Psoas muscle (tissue), 8 donors: ENCODE results near the gene ADRB1. TPM values are rescaled to one million over a fixed set of nuclear protein-coding genes. Genes with fewer than 3 reads are reported as not detected.

Experiments
- ATAC-seq, 4 donors: fragments of 200-7000 bp; cut with Tn5 transposase; one replicate each; pipeline ENCODE4 v1.9.1; 2020; ENCODE audit warnings: moderate library complexity in 3 of 4, mild to moderate bottlenecking in 2 of 4
- DNase-seq, 2 donors: peaks; one replicate each; pipeline ENCODE4 v3.0.0-alpha.2; 2020
- H3K27ac ChIP-seq: fragments of 200-600 bp; one replicate; pipeline ENCODE4 v1.8.0; 2022
- H3K27me3 ChIP-seq, 3 donors: fragments of 200-600 bp in 1 of 3; one replicate each; pipeline versions ENCODE4 v1.6.1 to v1.8.0; 2013 to 2022; ENCODE audit warnings: low read length in 2 of 3, mild to moderate bottlenecking in 2 of 3, moderate library complexity in 1 of 3; ENCODE audit not compliant: insufficient read depth in 3 of 3
- H3K36me3 ChIP-seq, 2 donors: fragments of 200-600 bp in 1 of 2; one replicate each; pipeline versions ENCODE4 v1.6.1 to v1.8.0; 2013 to 2022; ENCODE audit warnings: low read depth in 1 of 2, mild to moderate bottlenecking in 1 of 2, moderate library complexity in 1 of 2; ENCODE audit not compliant: insufficient read depth in 1 of 2
- H3K4me1 ChIP-seq: fragments of 200-600 bp; one replicate; pipeline ENCODE4 v1.8.0; 2022
- H3K4me3 ChIP-seq: fragments of 200-600 bp; one replicate; pipeline ENCODE4 v1.8.0; 2022; ENCODE audit warnings: mild to moderate bottlenecking
- H3K9me3 ChIP-seq: fragments of 200-600 bp; one replicate; pipeline ENCODE4 v1.8.0; 2022
- whole genome bisulfite sequencing, 3 donors: extraction: QIAGEN DNeasy Blood & Tissue Kit; methylation state at CpG; one replicate each; pipeline versions ENCODE4 v1.1.6 to v1.1.7; 2013; 5-methylcytosine and 5-hydroxymethylcytosine counted together
- intact Hi-C, 2 donors: fragments of 100-400 bp; cut with DNase I; formaldehyde crosslinking; loops; one replicate each; pipeline versions ENCODE4 v1.11.0 to v1.14.2; 2022
- polyA plus RNA-seq, 3 donors: library from polyadenylated mRNA; stranded (reverse); fragments of 200-250 nt; gene quantifications; one replicate each; pipeline ENCODE4 v1.2.3, GENCODE V29; 2013
- total RNA-seq, 4 donors: library from RNA; stranded (reverse); fragmentation: NEBNext Ultra II Directional in 2 of 4; extraction: Animal tissue kit (Norgen Biotek cat#: 25700) in 2 of 4; gene quantifications; one replicate each; pipeline versions ENCODE4 v1.2.1 to v1.2.4, GENCODE V29; 2021 to 2023
- TF ChIP-seq, protein P1 (sequence below): fragments of 200-600 bp; IDR thresholded peaks from one replicate; pipeline ENCODE4 v1.8.0; 2022; ENCODE audit warnings: antibody characterized with exemption
- donor health status: healthy with polysubstance abuse.
- donor health status: DM: no; HTN: no; CAD: no; lungs with moderate emphysema.
- donor health status: Bipolar disorder and iron deficiency.
- donor health status: healthy.
- donor health status: DM: yes; HTN: yes; CAD: no.
- donor health status: DM: no; HTN: no; CAD: no.
- donor health status: DM: no; HTN: no; CAD: no.
- donor health status: DM: yes; HTN: yes; CAD: no.

Gene ADRB1
- total and polyA plus RNA-seq, 7 donors, result 0.03 to 0.40 (median 0.15) TPM; not detected in 1

- Histone ChIP-seq H3K9me3 (no peaks in the 10 kb centered on the region), H3K4me1 (no peaks in the 10 kb centered on the region), H3K36me3 (no peaks in the 10 kb centered on the region), H3K27ac (no peak overlapping the region), H3K27me3 (no peaks in the 10 kb centered on the region), H3K4me3 (no peak overlapping the region)
- TF ChIP-seq, protein P1, sequence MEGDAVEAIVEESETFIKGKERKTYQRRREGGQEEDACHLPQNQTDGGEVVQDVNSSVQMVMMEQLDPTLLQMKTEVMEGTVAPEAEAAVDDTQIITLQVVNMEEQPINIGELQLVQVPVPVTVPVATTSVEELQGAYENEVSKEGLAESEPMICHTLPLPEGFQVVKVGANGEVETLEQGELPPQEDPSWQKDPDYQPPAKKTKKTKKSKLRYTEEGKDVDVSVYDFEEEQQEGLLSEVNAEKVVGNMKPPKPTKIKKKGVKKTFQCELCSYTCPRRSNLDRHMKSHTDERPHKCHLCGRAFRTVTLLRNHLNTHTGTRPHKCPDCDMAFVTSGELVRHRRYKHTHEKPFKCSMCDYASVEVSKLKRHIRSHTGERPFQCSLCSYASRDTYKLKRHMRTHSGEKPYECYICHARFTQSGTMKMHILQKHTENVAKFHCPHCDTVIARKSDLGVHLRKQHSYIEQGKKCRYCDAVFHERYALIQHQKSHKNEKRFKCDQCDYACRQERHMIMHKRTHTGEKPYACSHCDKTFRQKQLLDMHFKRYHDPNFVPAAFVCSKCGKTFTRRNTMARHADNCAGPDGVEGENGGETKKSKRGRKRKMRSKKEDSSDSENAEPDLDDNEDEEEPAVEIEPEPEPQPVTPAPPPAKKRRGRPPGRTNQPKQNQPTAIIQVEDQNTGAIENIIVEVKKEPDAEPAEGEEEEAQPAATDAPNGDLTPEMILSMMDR, result no peak
- intact Hi-C loops, result no loop called here
- ATAC-seq (no peak), DNase-seq (no peak)
- WGBS, 3 donors, result 93 to 96% (median 95%) methylated on average over 4 of the region's 4 CpGs
Observed at GRCh38 chr10:114019226-114019625, 24.4 kb upstream of the ADRB1 start.

DNA sequence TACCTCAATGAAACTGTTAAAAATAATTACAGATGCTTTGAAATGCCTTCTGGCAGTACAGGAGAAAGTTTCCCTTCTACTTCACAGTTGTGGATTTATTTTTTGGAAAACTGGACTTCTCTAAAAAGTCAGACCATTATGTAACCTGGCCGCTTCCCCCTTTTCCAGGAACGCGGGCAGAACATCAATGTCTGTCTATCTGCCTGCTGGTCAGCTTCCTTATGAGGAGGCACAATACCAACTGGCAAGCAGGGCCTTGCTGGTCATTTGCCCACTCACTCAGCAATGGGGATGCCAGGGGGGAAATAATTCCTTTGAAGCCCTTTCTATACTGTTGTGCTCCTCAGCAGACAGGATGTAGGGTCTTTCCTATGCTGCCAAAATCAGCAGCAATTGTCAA, 22.5 kb upstream of the ADRB1 start:
- no peaks in the 10 kb centered on the region for H3K36me3 ChIP-seq
- H3K4me3 ChIP-seq, result no peak overlapping the region
- DNase-seq (no peak), ATAC-seq (no peak)
- WGBS, 3 donors, result 20 to 35% (median 27%) methylated on average over 3 of the region's 3 CpGs
- H3K27me3 ChIP-seq, result no peaks in the 10 kb centered on the region
- no peaks in the 10 kb centered on the region for H3K4me1 ChIP-seq
- TF ChIP-seq, protein P1, result no peak
- intact Hi-C loops, result no loop called here
- H3K27ac ChIP-seq, result no peak overlapping the region
- H3K9me3 ChIP-seq, result no peaks in the 10 kb centered on the region

DNA sequence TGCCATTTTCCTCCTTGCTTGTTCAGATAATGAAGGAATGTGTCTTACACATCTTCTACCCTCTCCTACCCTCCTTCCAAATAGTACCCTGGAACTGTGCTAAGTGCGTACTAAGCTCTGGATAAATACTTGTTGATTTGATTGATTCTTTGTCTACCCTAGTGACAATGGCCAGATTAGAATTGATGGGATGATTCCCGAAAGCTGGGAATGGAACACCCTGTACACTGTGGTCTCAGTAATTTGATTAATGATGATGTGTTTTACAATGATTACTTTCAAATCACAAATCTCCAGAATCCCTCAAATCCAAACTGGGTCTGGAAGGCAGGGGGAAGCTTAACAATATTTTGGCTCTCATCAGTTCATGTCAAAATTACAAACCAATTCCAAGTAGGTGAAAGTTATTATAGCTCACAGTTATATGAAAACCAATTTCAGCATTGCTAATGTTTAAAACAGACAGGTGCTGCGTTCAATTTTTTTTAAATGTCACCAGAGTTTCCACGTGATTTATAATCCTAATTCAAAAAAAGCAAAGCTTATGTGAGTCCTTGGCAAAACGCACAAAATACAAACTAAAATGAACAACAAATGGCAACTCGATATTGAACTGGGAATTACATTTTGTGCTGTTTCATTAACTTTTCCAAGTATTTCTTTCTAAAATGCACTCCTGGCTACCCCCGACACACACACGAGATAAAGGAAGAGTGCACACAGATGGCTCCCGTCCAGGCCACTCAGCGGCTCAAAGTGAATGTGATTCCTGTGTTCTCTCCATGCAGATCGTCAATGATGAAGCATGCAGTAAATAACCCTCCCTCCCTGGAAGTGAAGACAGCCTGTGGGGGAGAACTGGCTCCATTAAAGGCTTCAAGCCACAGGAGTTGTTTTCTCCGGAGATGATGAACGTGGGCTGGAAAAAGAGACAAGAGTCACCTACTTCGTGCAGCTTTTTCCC, 21.7 kb upstream of the ADRB1 start:
- peak; percentile 42 to 55 for DNase-seq
- H3K4me3 ChIP-seq, result no peak overlapping the region

DNA sequence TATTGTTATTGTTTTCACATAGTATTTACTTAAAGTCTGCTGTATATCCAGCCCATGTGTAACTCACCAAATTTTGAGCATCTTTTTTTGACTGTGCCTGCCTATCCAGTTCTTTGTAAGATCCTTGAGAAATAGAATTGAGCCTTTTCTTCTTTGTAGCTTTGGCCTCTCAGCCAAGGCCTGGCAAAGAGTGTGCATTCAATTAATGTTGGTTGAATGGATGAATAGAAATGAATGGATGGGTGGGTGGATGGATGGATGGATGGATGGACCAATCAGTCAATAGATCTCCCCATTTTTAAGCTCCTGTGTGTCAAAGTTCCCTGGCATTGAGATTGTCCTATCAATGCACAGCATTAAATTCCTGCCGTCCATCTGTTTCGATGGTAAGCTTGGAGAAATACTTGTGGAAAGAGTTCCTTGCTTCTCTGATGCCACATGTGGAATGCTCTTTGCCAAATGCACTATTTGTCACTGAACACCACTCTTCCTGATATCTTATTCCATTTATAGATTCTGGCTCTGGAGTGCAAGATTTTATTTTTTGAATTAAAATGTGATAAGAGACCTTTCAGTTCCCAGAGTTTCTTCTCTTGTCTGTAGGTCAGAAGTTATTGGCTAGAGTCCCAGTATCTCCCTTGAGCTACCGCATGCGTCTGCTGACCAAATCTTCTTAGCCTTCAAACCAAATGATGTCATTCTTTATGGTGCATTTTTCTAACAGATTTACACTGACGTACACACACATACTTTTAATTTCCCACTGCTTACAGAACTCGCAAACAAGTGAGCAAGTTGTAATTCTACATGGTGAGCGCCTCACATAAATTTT, 20.7 kb upstream of the ADRB1 start:
- intact Hi-C loops, result no loop called here
- H3K4me1 ChIP-seq, result no peaks in the 10 kb centered on the region
- no peaks in the 10 kb centered on the region for H3K27me3 ChIP-seq
- TF ChIP-seq, protein P1, result no peak
- no peak overlapping the region for H3K27ac ChIP-seq
- WGBS, 3 donors, result 57 to 65% (median 65%) methylated on average over 7 of the region's 7 CpGs
- DNase-seq, result no peak
- no peaks in the 10 kb centered on the region for H3K36me3 ChIP-seq
- ATAC-seq, result no peak
- H3K9me3 ChIP-seq, result no peaks in the 10 kb centered on the region
- H3K4me3 ChIP-seq, result no peak overlapping the region

More for the DNA sequence above, 21.7 kb upstream of the ADRB1 start:
- H3K36me3 ChIP-seq, result no peaks in the 10 kb centered on the region
- 28 to 31% (median 29%) methylated on average over 14 of the region's 14 CpGs for WGBS, 3 donors
- TF ChIP-seq, protein P1, result no peak
- no peaks in the 10 kb centered on the region for H3K27me3 ChIP-seq
- ATAC-seq, result peak in 3 of 4 donors; percentile 53 to 79 (median 71)
- no peaks in the 10 kb centered on the region for H3K9me3 ChIP-seq
- H3K4me1 ChIP-seq, result no peaks in the 10 kb centered on the region
- intact Hi-C loops, result no loop called here
- no peak overlapping the region for H3K27ac ChIP-seq
